ENCODE results near the gene FRMD8. TPM values are rescaled to one million over a fixed set of nuclear protein-coding genes. Genes with fewer than 3 reads are reported as not detected.
A peak's percentile ranks its signal among the peaks of the same experiment; 100 is the strongest.

Gene FRMD8
- total RNA-seq, 4 donors from 2014 or later, result 19.9 to 31.5 (median 21.3) TPM

GRCh38 chr11:65435411-65435931 is 49.0 kb downstream of the FRMD8 start:
- TF ChIP-seq EP300 (IDR thresholded peaks at IDR 0.05) (no peak), POLR2A (IDR thresholded peaks at IDR 0.05) (no peak), CTCF (IDR thresholded peaks at IDR 0.05) (no peak), POLR2AphosphoS5 (IDR thresholded peaks at IDR 0.05) (no peak)
- Histone ChIP-seq H3K27me3 (no peaks in the 10 kb centered on the region), H3K4me1 (peaks cover 30 to 99% (median 47%) of the 10 kb centered on the region in 3 donors), H3K27ac (peak overlapping the region in 3 of 4 donors; percentile 46 to 75 (median 71)), H3K9me3 (no peaks in the 10 kb centered on the region), H3K36me3 (peaks cover 18 to 77% of the 10 kb centered on the region in 2 donors), H3K4me3 (peak overlapping the region in 1 of 2 donors; percentile 5)
- 57 to 77% methylated on average over 8 to 9 of the region's 9 CpGs for WGBS, 2 donors (ENCODE audit: low coverage in 1 of 2)
- no peak for ATAC-seq

GRCh38 chr11:65435981-65436411 is 49.6 kb downstream of the FRMD8 start:
- peaks cover 16 to 80% of the 10 kb centered on the region in 2 donors for H3K36me3 ChIP-seq
- H3K9me3 ChIP-seq, result no peaks in the 10 kb centered on the region
- WGBS, 2 donors (ENCODE audit: low coverage in 1 of 2), result 60 to 87% methylated on average over 1 to 3 of the region's 8 CpGs
- TF ChIP-seq CTCF (IDR thresholded peaks at IDR 0.05), result no peak
- peak; percentile 36 for TF ChIP-seq POLR2AphosphoS5 (IDR thresholded peaks at IDR 0.05)
- no peak for TF ChIP-seq POLR2A (IDR thresholded peaks at IDR 0.05)
- TF ChIP-seq EP300 (IDR thresholded peaks at IDR 0.05), result no peak
- H3K27me3 ChIP-seq, result no peaks in the 10 kb centered on the region
- H3K4me1 ChIP-seq, result peaks cover 25 to 99% (median 45%) of the 10 kb centered on the region in 3 donors
- peak overlapping the region in 3 of 4 donors; percentile 46 to 75 (median 71) for H3K27ac ChIP-seq
- H3K4me3 ChIP-seq, result peak overlapping the region in 1 of 2 donors; percentile 5
- ATAC-seq, result peak; percentile 4

GRCh38 chr11:65436412-65437032 is 50.1 kb downstream of the FRMD8 start:
- TF ChIP-seq POLR2A (IDR thresholded peaks at IDR 0.05) (peak in 1 of 2 donors; percentile 10), CTCF (IDR thresholded peaks at IDR 0.05) (no peak), POLR2AphosphoS5 (IDR thresholded peaks at IDR 0.05) (peak; percentile 72)
- Histone ChIP-seq H3K27ac (peak overlapping the region; percentile 27 to 75 (median 58)), H3K4me1 (peaks cover 23 to 99% (median 42%) of the 10 kb centered on the region in 3 donors), H3K4me3 (no peak overlapping the region), H3K27me3 (no peaks in the 10 kb centered on the region), H3K9me3 (no peaks in the 10 kb centered on the region), H3K36me3 (peaks cover 15 to 85% of the 10 kb centered on the region in 2 donors)
- 74 to 81% methylated on average over 5 of the region's 5 CpGs for WGBS, 2 donors (ENCODE audit: low coverage in 1 of 2)
- peak; percentile 1 for ATAC-seq

GRCh38 chr11:65437436-65438227 is 51.2 kb downstream of the FRMD8 start:
- peaks cover 16 to 99% (median 50%) of the 10 kb centered on the region in 3 donors for H3K4me1 ChIP-seq
- TF ChIP-seq POLR2AphosphoS5 (IDR thresholded peaks at IDR 0.05), result peak; percentile 38
- TF ChIP-seq EP300 (IDR thresholded peaks at IDR 0.05), result no peak
- WGBS, 2 donors (ENCODE audit: low coverage in 1 of 2), result 55 to 63% methylated on average over 10 to 11 of the region's 14 CpGs
- H3K9me3 ChIP-seq, result no peaks in the 10 kb centered on the region
- no peak for ATAC-seq
- H3K27me3 ChIP-seq, result no peaks in the 10 kb centered on the region
- peaks cover 15 to 94% of the 10 kb centered on the region in 2 donors for H3K36me3 ChIP-seq
- H3K27ac ChIP-seq, result peak overlapping the region; percentile 16 to 63 (median 45)
- no peak overlapping the region for H3K4me3 ChIP-seq
